Stomach (tissue), 4 donors: Measurements from ENCODE around the gene C1QBP.

Experiments
- CTCF ChIP-seq, 7 experiments: fragments of 450-650 bp in 4 of 7; fragments of 200-600 bp in 3 of 7; sonication (generic) in 3 of 7; IDR thresholded peaks; one replicate each; pipeline ENCODE4 v1.5.1; 2016 to 2019; ENCODE audit warnings: antibody characterized with exemption in 7 of 7, control low read depth in 2 of 7, mild to moderate bottlenecking in 1 of 7
- EP300 ChIP-seq: sonication (generic); formaldehyde crosslinking; IDR thresholded peaks from one replicate; pipeline ENCODE4 v1.6.1; 2017; ENCODE audit warnings: antibody characterized with exemption
- POLR2A ChIP-seq, 4 donors: fragments of 450-650 bp; IDR thresholded peaks; one replicate each; pipeline ENCODE4 v1.6.1; 2016; ENCODE audit warnings: antibody characterized with exemption in 4 of 4, control low read depth in 2 of 4, mild to moderate bottlenecking in 1 of 4, moderate library complexity in 1 of 4
- POLR2AphosphoS5 ChIP-seq, 3 donors: sonication (generic); formaldehyde crosslinking; IDR thresholded peaks; one replicate each; pipeline ENCODE4 v1.6.1; 2016; ENCODE audit warnings: antibody characterized with exemption in 3 of 3

- TF ChIP-seq POLR2A (IDR thresholded peaks at IDR 0.05), result no peak
- TF ChIP-seq CTCF (IDR thresholded peaks at IDR 0.05), result no peak
- no peak for TF ChIP-seq POLR2AphosphoS5 (IDR thresholded peaks at IDR 0.05)
- no peak for TF ChIP-seq EP300
Observed at GRCh38 chr17:5443728-5444127, 4.8 kb upstream of the C1QBP start.
